ENCODE measurements around the gene GNAQ. TPM values are rescaled to one million over a fixed set of nuclear protein-coding genes. Genes with fewer than 3 reads are reported as not detected.

Gene GNAQ
- total RNA-seq, 2 donors from 2014 or later, result 13.4 to 17.8 TPM

- Histone ChIP-seq H3K4me1 (peaks cover 0 to 19% of the 10 kb centered on the region in 2 donors), H3K27me3 (no peaks in the 10 kb centered on the region), H3K9me3 (no peaks in the 10 kb centered on the region), H3K36me3 (no peaks in the 10 kb centered on the region), H3K4me3 (no peak overlapping the region), H3K27ac (no peak overlapping the region)
- no peak for DNase-seq (ENCODE audit: low spot score)
- no peak for TF ChIP-seq CTCF (IDR thresholded peaks at IDR 0.05)
These were observed 42.2 kb downstream of the GNAQ start for GRCh38 chr9:77989458-77989857.

- H3K4me1 ChIP-seq, result peaks cover 0 to 19% of the 10 kb centered on the region in 2 donors
- no peaks in the 10 kb centered on the region for H3K9me3 ChIP-seq
- no peak overlapping the region for H3K27ac ChIP-seq
- no peak for DNase-seq (ENCODE audit: low spot score)
- no peak for TF ChIP-seq CTCF (IDR thresholded peaks at IDR 0.05)
- no peaks in the 10 kb centered on the region for H3K27me3 ChIP-seq
- H3K4me3 ChIP-seq, result no peak overlapping the region
- H3K36me3 ChIP-seq, result no peaks in the 10 kb centered on the region
These were observed 43.0 kb downstream of the GNAQ start for GRCh38 chr9:77988630-77989029.

GRCh38 chr9:77987880-77988525, 43.6 kb downstream of the GNAQ start:
- no peak for DNase-seq (ENCODE audit: low spot score)
- Histone ChIP-seq H3K9me3 (no peaks in the 10 kb centered on the region), H3K4me1 (peaks cover 0 to 19% of the 10 kb centered on the region in 2 donors), H3K36me3 (no peaks in the 10 kb centered on the region), H3K27ac (no peak overlapping the region), H3K4me3 (no peak overlapping the region), H3K27me3 (no peaks in the 10 kb centered on the region)
- TF ChIP-seq CTCF (IDR thresholded peaks at IDR 0.05), result no peak

- Histone ChIP-seq H3K9me3 (no peaks in the 10 kb centered on the region), H3K36me3 (no peaks in the 10 kb centered on the region), H3K27me3 (no peaks in the 10 kb centered on the region), H3K4me1 (peaks cover 0 to 19% of the 10 kb centered on the region in 2 donors), H3K27ac (no peak overlapping the region), H3K4me3 (no peak overlapping the region)
- DNase-seq (ENCODE audit: low spot score), result no peak
- no peak for TF ChIP-seq CTCF (IDR thresholded peaks at IDR 0.05)
These were observed 44.4 kb downstream of the GNAQ start for GRCh38 chr9:77987081-77987656.

DNA sequence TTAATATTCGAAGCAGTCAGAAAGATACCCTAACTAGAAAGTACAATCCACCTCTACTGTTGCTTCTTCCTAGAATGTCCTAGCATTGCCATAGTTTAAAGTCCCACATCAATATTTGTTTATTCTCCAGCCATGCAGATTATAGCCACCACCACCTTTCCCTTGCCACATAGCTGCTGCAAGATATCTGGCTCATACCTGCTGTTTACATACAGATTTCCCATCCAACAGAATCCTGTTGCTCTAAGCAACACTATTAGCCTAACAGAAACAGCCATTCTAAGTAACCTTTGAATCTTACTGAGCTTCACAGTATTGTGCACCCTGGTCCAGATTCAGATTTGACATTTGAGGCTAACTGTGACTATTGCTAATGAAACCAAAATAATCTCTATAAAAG, 45.6 kb downstream of the GNAQ start:
- H3K4me3 ChIP-seq, result no peak overlapping the region
- H3K27ac ChIP-seq, result no peak overlapping the region
- no peak for TF ChIP-seq CTCF (IDR thresholded peaks at IDR 0.05)
- H3K27me3 ChIP-seq, result no peaks in the 10 kb centered on the region
- no peaks in the 10 kb centered on the region for H3K36me3 ChIP-seq
- DNase-seq (ENCODE audit: low spot score), result no peak
- H3K4me1 ChIP-seq, result peaks cover 0 to 30% of the 10 kb centered on the region in 2 donors
- H3K9me3 ChIP-seq, result no peaks in the 10 kb centered on the region

DNA sequence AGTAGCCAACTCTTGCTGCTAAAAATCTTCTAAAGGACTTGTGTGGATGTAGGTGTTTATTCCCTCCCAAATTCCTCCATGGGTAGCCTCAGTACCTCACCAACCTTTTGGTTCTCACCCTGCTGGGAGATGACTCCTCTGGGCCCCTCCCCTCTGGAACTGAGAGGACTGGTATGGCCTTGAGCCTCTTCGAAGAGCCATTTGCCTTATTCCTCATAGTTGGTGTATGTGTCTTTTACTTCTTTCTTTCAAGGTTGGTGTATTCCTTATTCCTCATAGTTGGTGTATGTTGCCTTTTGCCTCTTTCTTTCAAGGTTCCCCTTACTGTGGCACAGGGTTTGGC, 48.3 kb downstream of the GNAQ start:
- peaks cover 0 to 26% of the 10 kb centered on the region in 2 donors for H3K4me1 ChIP-seq

More for the DNA sequence above, 48.3 kb downstream of the GNAQ start:
- no peaks in the 10 kb centered on the region for H3K9me3 ChIP-seq
- no peak for TF ChIP-seq CTCF (IDR thresholded peaks at IDR 0.05)
- H3K4me3 ChIP-seq, result no peak overlapping the region
- no peak for DNase-seq (ENCODE audit: low spot score)
- no peak overlapping the region for H3K27ac ChIP-seq
- no peaks in the 10 kb centered on the region for H3K27me3 ChIP-seq
- no peaks in the 10 kb centered on the region for H3K36me3 ChIP-seq
